ENCODE data around the gene LMX1A.

DNA sequence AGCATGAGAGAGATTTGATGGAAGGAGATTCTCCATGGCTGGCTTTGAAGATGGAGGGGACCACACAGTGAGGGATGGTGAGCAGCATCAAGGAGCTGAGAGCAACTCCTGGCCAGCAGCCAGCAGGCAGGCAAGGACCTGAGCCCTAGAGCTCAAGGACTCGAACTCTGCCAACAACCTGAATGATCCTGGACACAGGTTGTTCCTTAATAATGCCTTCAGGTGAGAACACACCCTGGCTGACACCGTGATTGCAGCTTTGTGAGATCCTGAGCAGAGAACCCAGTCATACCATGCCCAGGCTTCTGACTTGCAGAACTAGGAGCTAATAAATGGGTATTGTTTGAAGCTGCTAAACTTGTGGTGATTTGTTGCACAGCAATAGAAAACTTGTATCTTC lies 183.1 kb downstream of the LMX1A start:
- TF ChIP-seq YY1 (IDR thresholded peaks at IDR 0.05; ENCODE audit: insufficient read depth, insufficient read length) (no peak), ZNF274 (IDR thresholded peaks at IDR 0.05; ENCODE audit: low read depth, low read length) (no peak)
